ENCODE data around the gene TSNAXIP1.
A peak's percentile ranks its signal among the peaks of the same experiment; 100 is the strongest.

The TSNAXIP1 gene

DNA sequence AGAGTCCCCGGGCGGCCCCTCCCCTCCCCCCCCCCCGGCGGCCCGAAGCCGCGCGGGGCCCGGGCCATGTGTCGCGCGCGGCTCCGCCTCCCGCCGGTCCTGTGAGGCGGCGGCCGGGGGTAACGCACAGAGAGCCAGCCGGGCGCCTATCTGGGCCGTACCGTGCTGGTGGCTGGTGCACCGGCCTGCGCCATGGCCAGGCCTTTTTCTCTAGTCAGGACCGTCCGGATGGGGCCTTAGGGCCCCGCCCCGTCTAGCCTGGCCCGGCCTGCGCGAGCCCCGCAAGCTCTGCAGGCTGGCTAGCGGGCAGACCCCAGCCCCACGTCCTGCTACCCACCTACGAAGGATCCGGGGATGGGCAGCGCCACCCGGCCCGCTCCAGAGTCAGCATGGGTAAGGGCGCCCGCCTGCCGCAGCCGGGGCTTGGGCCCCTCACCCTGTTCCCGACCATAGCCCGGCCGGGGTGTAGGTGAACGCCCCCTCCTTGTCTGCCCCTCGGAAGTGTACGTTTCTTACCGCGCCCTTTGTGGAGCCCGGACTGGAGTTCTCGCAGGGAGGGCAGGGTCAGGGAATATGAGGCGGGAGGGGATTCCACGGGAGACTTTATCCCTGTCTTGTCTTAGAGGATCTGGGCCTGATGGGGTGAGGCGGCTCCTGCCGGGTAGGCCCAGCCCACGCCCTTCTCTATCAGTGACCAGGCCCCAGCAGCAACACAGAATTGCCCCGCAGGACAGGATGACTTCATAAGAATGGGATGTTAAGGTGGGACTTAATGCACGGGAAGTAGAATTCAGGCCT lies 40.6 kb downstream of the TSNAXIP1 start, which contains the start of gene CENPT:
CENPT (minus strand) TSS at position 630 of the 798 bp plus-strand sequence. CDS start 13,834 bp downstream, outside the sequence.
- no peak for TF ChIP-seq CTCF (conservative IDR thresholded peaks at IDR 0.05; ENCODE audit: low read depth, low read length)
- peak within 1 kb of the TSS; percentile 88 for H3K4me3 ChIP-seq (ENCODE audit: low read length)
- no peak for DNase-seq (ENCODE audit: low read depth)

GRCh38 chr16:67848118-67848517 lies 41.4 kb downstream of the TSNAXIP1 start:
- TF ChIP-seq CTCF (conservative IDR thresholded peaks at IDR 0.05; ENCODE audit: low read depth, low read length): no peak
- DNase-seq (ENCODE audit: low read depth): no peak
- peak overlapping the region; percentile 88 for H3K4me3 ChIP-seq (ENCODE audit: low read length)

DNA sequence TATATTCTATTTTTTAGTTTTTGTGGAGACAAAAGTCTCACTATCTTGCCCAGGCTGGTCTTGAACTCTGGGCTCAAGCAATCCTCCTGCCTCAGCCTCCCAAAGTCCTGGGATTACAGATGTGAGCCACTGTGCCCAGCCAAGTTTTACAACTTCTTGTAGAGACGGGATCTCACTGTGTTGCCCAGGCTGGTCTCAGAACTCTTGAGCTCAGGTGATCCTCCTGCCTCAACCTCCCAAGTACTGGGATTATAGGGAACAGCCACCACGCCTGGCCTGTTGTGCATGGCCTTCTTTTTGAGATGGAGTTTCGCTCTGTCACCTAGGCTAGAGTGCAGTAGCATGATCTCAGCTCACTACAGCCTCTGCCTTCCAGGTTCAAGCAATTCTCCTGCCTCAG lies 47.0 kb downstream of the TSNAXIP1 start:
- H3K4me3 ChIP-seq (ENCODE audit: low read length): no peak overlapping the region
- no peak for DNase-seq (ENCODE audit: low read depth)
- TF ChIP-seq CTCF (conservative IDR thresholded peaks at IDR 0.05; ENCODE audit: low read depth, low read length): no peak

DNA sequence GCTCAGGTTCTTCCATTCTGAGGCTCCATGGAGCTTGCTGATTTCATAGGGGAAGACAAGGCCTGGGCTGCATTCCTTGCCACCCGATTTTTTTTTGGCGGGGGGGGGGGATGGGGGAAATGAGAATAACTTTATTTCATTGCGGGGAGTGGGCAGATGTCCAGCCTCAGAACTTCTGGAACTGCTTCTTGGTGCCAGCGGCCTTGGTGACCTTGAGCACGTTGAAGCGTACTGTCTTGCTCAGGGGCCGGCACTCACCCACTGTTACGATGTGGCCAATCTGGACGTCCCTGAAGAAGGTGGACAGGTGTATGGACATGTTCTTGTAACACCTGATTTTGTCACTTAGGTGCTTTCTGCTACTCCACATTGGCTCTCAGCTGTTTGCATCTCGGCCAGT lies 49.1 kb downstream of the TSNAXIP1 start:
- no peak for DNase-seq (ENCODE audit: low read depth)
- no peak for TF ChIP-seq CTCF (conservative IDR thresholded peaks at IDR 0.05; ENCODE audit: low read depth, low read length)
- no peak overlapping the region for H3K4me3 ChIP-seq (ENCODE audit: low read length)

DNA sequence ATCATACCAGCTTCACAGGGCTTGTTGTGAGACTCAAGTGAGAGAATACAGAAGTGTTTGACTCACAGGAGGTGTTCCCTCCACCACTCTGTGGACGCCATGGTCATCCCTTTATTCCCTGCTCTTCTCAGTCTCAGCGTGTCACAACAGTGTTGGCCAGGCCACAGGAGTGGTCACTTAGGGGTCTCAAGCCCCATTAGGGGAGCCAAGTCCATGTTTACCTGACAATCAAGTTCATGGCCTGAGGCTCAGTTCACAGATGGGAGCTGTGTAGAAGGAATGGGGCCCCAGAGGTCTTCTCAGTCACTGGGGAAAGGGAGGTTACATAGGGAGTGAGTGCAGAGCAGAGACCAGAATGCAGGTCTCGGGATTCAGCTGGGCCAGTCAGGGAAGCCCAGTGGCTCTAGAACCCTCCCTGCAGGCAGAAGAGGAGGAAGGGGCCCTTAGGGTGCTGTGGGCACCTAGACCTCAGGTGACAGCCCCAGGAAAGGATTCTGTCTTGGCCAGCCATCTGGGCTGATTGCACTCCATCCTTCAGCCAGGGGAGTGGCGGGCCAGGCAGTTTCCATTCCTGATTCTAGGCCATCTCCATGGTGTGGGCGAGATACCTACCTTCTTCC lies 50.3 kb downstream of the TSNAXIP1 start:
- TF ChIP-seq CTCF (conservative IDR thresholded peaks at IDR 0.05; ENCODE audit: low read depth, low read length): no peak
- no peak for DNase-seq (ENCODE audit: low read depth)
- H3K4me3 ChIP-seq (ENCODE audit: low read length): no peak overlapping the region

GRCh38 chr16:67857547-67858233 lies 51.0 kb downstream of the TSNAXIP1 start:
- no peak for TF ChIP-seq CTCF (conservative IDR thresholded peaks at IDR 0.05; ENCODE audit: low read depth, low read length)
- DNase-seq (ENCODE audit: low read depth): peak; percentile 64
- H3K4me3 ChIP-seq (ENCODE audit: low read length): no peak overlapping the region

Data from retinal pigment epithelial cell (primary cell).